Mesendoderm (in vitro differentiated cells): ENCODE measurements around the gene ABHD2.
"Not testable (repeated sequence)": the region's sequence is repeated elsewhere in the genome, so short reads cannot be mapped to it uniquely, and the experiment has no call there.

ENCODE experiments used
- DNase-seq: peaks from one replicate; pipeline ENCODE4 v3.0.0; 2013
- H2AK5ac ChIP-seq: 2 replicates; pipeline ENCODE4 v1.6.1; 2013; ENCODE audit warnings: low read length, inconsistent platforms
- H2BK120ac ChIP-seq: 2 replicates; pipeline ENCODE4 v1.6.1; 2013; ENCODE audit warnings: low read depth, mild to moderate bottlenecking, low read length, moderate library complexity, mixed read lengths
- H2BK15ac ChIP-seq: replicated peaks from 2 replicates; pipeline ENCODE4 v1.6.1; 2013; ENCODE audit warnings: low read depth, mild to moderate bottlenecking, moderate library complexity
- H2BK5ac ChIP-seq: 2 replicates; pipeline ENCODE4 v1.6.1; 2013; ENCODE audit warnings: low read length, inconsistent platforms
- H3K18ac ChIP-seq: 2 replicates; pipeline ENCODE4 v1.6.1; 2013; ENCODE audit warnings: mild to moderate bottlenecking, low read length, mixed read lengths
- H3K23ac ChIP-seq: one replicate; pipeline ENCODE4 v1.6.1; 2013; ENCODE audit warnings: low read length
- H3K27ac ChIP-seq: 2 replicates; pipeline ENCODE4 v1.5.1; 2013; ENCODE audit warnings: low read depth, mild to moderate bottlenecking, inconsistent platforms, low read length, moderate library complexity
- H3K27me3 ChIP-seq: 2 replicates; pipeline ENCODE4 v1.6.1; 2013; ENCODE audit warnings: low read length, control low read depth, mild to moderate bottlenecking, inconsistent platforms; ENCODE audit not compliant: insufficient read depth, poor library complexity
- H3K36me3 ChIP-seq: 2 replicates; pipeline ENCODE4 v1.6.1; 2013; ENCODE audit warnings: low read length, inconsistent platforms; ENCODE audit not compliant: control insufficient read depth, insufficient read depth
- H3K4ac ChIP-seq: one replicate; pipeline ENCODE4 v1.6.1; 2013; ENCODE audit warnings: low read depth, mild to moderate bottlenecking, low read length, moderate library complexity
- H3K4me1 ChIP-seq: 2 replicates; pipeline ENCODE4 v1.6.1; 2013; ENCODE audit warnings: low read depth, low read length, inconsistent platforms; ENCODE audit not compliant: control insufficient read depth
- H3K4me2 ChIP-seq: 2 replicates; pipeline ENCODE4 v1.6.1; 2013; ENCODE audit warnings: low read length
- H3K4me3 ChIP-seq: 2 replicates; pipeline ENCODE4 v1.5.1; 2013; ENCODE audit warnings: mild to moderate bottlenecking, low read length
- H3K56ac ChIP-seq: one replicate; pipeline ENCODE4 v1.6.1; 2013; ENCODE audit warnings: low read length
- H3K79me1 ChIP-seq: 2 replicates; pipeline ENCODE4 v1.6.1; 2013; ENCODE audit warnings: low read length, inconsistent platforms
- H3K79me2 ChIP-seq: 2 replicates; pipeline ENCODE4 v1.6.1; 2013; ENCODE audit warnings: mild to moderate bottlenecking, low read length; ENCODE audit not compliant: control insufficient read depth, insufficient read depth
- H3K9ac ChIP-seq: 2 replicates; pipeline ENCODE4 v1.6.1; 2013; ENCODE audit warnings: low read length, inconsistent platforms
- H4K5ac ChIP-seq: one replicate; pipeline ENCODE4 v1.6.1; 2013; ENCODE audit warnings: low read length
- H4K8ac ChIP-seq: one replicate; pipeline ENCODE4 v1.6.1; 2013; ENCODE audit warnings: low read depth, mild to moderate bottlenecking, control low read depth, low read length, moderate library complexity
- WGBS: extraction: QIAGEN DNeasy Blood & Tissue Kit; methylation state at CpG from one replicate; pipeline ENCODE4 v1.1.7; 2013; ENCODE audit warnings: low lambda C conversion rate, missing lambda C conversion rate; ENCODE audit not compliant: insufficient coverage; ENCODE audit errors: extremely low coverage; 5-methylcytosine and 5-hydroxymethylcytosine counted together

The ABHD2 gene

DNA sequence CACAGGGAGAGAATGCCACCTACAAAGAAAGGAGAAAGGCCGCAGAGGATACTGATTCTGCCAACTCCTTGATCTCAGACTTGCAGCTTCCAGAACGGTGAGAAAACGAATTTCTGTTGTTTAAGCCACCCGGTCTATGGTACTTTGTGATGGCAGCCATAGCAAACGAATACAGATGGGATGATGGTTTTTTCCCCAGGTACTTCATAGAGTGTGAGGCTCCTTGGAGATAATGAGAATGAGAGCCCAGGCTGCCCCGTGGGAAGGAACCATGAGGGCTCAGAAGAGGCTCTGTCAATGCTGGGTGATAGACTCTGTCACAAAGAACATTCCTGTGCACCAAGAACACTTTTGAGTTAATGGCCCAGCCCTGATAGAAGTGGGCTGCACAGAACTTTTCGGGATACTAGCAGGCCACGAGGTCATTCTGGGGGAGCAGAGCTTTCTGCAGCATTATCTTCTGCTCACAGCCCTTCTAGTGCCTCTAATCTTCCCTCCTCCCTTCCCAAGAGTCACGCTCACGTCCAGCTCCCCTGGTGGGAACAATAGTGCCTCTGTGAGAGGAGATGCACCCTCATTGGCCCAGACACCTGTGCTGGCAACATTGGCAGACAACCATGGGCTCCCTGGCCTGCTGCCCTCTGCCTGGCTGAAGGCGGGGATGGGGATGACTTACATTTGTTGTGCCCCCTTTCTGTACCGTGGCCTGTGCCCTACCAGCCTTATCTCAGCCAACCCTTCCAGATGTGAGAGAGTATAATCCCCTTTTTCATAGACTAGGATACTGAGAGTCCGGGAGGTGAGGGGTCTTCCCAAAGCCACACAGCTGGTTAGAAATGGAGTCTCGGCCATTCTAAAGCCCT lies 138.3 kb downstream of the ABHD2 start:
- Histone ChIP-seq H3K27ac (no peak overlapping the region), H3K36me3 (no peaks in the 10 kb centered on the region), H4K8ac (no peak overlapping the region), H3K79me2 (no peaks in the 10 kb centered on the region), H3K4me2 (no peak overlapping the region), H3K56ac (no peak overlapping the region), H2AK5ac (no peak overlapping the region), H2BK15ac (no peak overlapping the region), H2BK5ac (no peak overlapping the region), H4K5ac (no peak overlapping the region), H3K79me1 (no peaks in the 10 kb centered on the region), H3K4me3 (no peak overlapping the region), H3K9ac (no peak overlapping the region), H3K18ac (no peak overlapping the region), H3K27me3 (no peaks in the 10 kb centered on the region), H3K23ac (no peak overlapping the region), H2BK120ac (no peak overlapping the region), H3K4ac (no peak overlapping the region), H3K4me1 (no peaks in the 10 kb centered on the region)
- WGBS = no CpG with 5 or more reads among the region's 14 CpGs
- no peak for DNase-seq

DNA sequence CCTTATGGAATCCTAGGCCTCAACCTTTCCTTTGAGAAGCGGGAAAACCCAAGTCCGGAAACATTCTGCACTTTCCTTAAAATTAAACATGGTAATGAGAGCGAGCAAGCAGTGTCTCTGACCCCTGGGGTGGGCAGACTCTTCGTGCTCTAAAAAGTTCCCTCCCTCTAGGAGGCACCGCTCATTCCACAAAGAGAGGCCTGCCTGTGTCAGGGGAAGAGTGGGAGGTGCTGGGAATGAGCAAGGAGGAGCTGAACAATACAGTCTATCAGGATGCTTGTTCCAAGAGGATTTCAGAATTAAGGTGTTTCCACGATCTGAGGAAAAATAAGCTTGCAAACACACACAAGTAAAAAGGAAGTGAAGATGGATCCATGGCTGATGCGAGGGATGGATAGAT lies 139.2 kb downstream of the ABHD2 start:
- no peak overlapping the region for H2BK120ac ChIP-seq
- no peak overlapping the region for H4K5ac ChIP-seq
- H3K4me2 ChIP-seq = no peak overlapping the region
- no peak overlapping the region for H3K9ac ChIP-seq
- no peak overlapping the region for H2BK15ac ChIP-seq
- H3K79me1 ChIP-seq = no peaks in the 10 kb centered on the region
- no peak overlapping the region for H3K23ac ChIP-seq
- no peak overlapping the region for H3K4ac ChIP-seq
- no peak overlapping the region for H3K27ac ChIP-seq
- H3K56ac ChIP-seq = no peak overlapping the region
- H4K8ac ChIP-seq = no peak overlapping the region
- H2AK5ac ChIP-seq = no peak overlapping the region
- H3K4me1 ChIP-seq = no peaks in the 10 kb centered on the region
- H3K4me3 ChIP-seq = no peak overlapping the region
- no peaks in the 10 kb centered on the region for H3K79me2 ChIP-seq
- peak; percentile 39 for DNase-seq
- H3K36me3 ChIP-seq = no peaks in the 10 kb centered on the region
- no peaks in the 10 kb centered on the region for H3K27me3 ChIP-seq
- no peak overlapping the region for H3K18ac ChIP-seq
- no peak overlapping the region for H2BK5ac ChIP-seq
- no CpG with 5 or more reads among the region's 7 CpGs for WGBS

DNA sequence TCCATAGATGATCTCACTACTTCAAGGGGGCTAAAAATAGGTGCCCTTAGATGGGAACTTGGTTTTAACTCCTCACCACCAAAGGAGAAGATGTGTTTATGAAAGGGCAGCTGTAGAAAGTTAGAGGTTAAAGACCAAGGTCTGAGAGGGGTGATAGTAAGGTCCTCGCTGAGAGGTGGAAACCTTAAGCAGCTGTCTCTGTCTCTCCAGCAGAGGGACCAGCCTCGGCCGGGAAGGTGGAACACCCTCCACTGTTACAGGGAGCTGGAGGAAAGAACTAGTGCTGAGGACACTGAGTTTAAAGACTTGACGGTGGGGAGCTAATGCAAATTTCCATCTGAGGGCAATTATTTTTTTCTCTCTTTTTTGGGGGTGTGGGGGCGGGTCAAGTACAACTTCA lies 142.0 kb downstream of the ABHD2 start:
- Histone ChIP-seq H2BK15ac (no peak overlapping the region), H3K27me3 (no peaks in the 10 kb centered on the region), H3K36me3 (no peaks in the 10 kb centered on the region), H3K4ac (no peak overlapping the region), H3K79me1 (no peaks in the 10 kb centered on the region), H4K5ac (no peak overlapping the region), H2BK120ac (no peak overlapping the region), H4K8ac (no peak overlapping the region), H3K79me2 (no peaks in the 10 kb centered on the region), H3K4me2 (no peak overlapping the region), H3K27ac (no peak overlapping the region), H3K4me3 (no peak overlapping the region), H2BK5ac (no peak overlapping the region), H2AK5ac (no peak overlapping the region), H3K9ac (no peak overlapping the region), H3K23ac (no peak overlapping the region), H3K4me1 (no peaks in the 10 kb centered on the region), H3K18ac (no peak overlapping the region), H3K56ac (no peak overlapping the region)
- WGBS = no CpG with 5 or more reads among the region's 5 CpGs
- no peak for DNase-seq

DNA sequence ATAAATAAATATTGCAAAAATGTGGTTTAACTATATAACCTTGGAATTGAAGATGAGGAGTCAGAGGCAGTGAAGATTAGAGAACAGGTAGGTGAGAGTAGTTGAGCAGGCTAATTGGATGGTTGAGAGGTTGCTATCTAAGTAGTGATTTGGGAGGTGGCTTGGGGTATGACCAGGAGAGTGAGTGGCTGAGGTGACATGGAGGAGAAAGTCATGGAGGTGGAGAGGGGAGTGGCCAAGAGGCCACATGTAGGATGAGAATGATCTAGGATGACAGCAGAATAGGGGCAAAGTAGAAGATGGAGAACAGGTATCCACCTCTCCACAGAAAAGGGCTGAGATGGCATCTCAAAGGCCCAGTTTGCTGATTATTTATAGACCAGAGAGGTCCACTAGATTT lies 143.6 kb downstream of the ABHD2 start:
- Histone ChIP-seq H3K23ac (no peak overlapping the region), H3K4me2 (no peak overlapping the region), H3K9ac (no peak overlapping the region), H3K18ac (no peak overlapping the region), H2BK5ac (no peak overlapping the region), H3K79me2 (no peaks in the 10 kb centered on the region), H4K8ac (no peak overlapping the region), H2BK120ac (no peak overlapping the region), H3K4ac (no peak overlapping the region), H3K4me3 (no peak overlapping the region), H3K56ac (no peak overlapping the region), H4K5ac (no peak overlapping the region), H2AK5ac (no peak overlapping the region), H3K27ac (no peak overlapping the region), H3K79me1 (no peaks in the 10 kb centered on the region), H3K27me3 (no peaks in the 10 kb centered on the region), H2BK15ac (no peak overlapping the region), H3K4me1 (no peaks in the 10 kb centered on the region), H3K36me3 (no peaks in the 10 kb centered on the region)
- DNase-seq = no peak

DNA sequence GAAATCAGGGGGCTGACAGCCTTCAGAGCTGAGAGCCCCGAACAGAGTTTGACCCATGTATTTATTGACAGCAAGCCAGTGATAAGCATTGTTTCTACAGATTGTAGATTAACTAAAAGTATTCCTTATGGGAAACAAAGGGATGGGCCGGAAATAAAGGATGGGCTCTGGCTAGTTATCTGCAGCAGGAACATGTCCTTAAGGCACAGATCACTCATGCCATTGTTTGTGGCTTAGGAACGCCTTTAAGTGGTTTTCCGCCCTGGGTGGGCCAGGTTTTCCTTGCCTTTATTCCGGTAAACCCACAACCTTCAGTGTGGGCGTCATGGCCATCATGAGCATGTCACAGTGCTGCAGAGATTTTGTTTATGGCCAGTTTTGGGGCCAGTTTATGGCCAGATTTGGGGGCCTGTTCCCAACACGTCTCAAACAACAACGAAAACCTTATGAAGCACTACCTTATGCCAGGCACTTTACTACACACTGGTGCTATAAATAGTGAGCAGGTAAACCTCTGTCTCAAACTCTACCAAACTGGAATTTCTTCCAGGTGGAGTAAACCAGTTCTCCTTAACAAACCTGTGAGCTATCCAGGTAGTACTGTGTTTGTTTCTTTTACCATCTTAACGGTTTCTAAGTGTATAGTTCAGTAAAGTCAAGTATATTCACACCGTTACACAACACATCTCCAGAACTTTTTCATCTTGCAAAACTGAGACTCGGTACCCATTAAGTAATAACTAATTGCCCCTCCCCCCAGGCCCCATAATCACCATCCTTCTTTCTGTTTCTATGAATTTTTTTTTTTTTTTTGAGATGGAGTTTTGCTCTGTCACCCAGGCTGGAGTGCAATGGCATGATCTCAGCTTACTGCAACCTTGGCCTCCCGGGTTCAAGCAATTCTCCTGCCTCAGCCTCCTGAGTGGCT lies 151.9 kb downstream of the ABHD2 start:
- not testable (repeated sequence) for H3K4me2 ChIP-seq, H3K79me1 ChIP-seq, H3K56ac ChIP-seq, H2AK5ac ChIP-seq, H3K79me2 ChIP-seq, H4K5ac ChIP-seq, H3K9ac ChIP-seq, H3K36me3 ChIP-seq, H3K27ac ChIP-seq, H4K8ac ChIP-seq, H3K4ac ChIP-seq, H3K27me3 ChIP-seq, H3K23ac ChIP-seq, H3K18ac ChIP-seq, H2BK120ac ChIP-seq, H3K4me3 ChIP-seq, H2BK15ac ChIP-seq, H2BK5ac ChIP-seq, DNase-seq, H3K4me1 ChIP-seq
- no CpG with 5 or more reads among the region's 12 CpGs for WGBS
